NCI-H2171 treated with DMSO at 0.1 percent for 48 hours (cell line): ENCODE data around the gene LSM7.
"Not testable (repeated sequence)": the region's sequence is repeated elsewhere in the genome, so short reads cannot be mapped to it uniquely, and the experiment has no call there.

ENCODE experiments used
- DNase-seq: peaks from one replicate; lab custom pipeline; 2025; lab: John Stamatoyannopoulos, UW

The LSM7 gene

GRCh38 chr19:2300533-2300932 lies 27.9 kb downstream of the LSM7 start:
- no peak for DNase-seq

- no peak for DNase-seq
These were observed 32.2 kb downstream of the LSM7 start for GRCh38 chr19:2296141-2296540.

- peak; percentile 74 for DNase-seq
These were observed 33.6 kb downstream of the LSM7 start for GRCh38 chr19:2294687-2295335.

GRCh38 chr19:2291185-2291751 lies 37.1 kb downstream of the LSM7 start:
- no peak for DNase-seq

- peak; percentile 47 for DNase-seq
These were observed 37.8 kb downstream of the LSM7 start for GRCh38 chr19:2290441-2291184.

GRCh38 chr19:2289714-2290435 lies 38.5 kb downstream of the LSM7 start:
- DNase-seq: no peak

- no peak for DNase-seq
These were observed 39.3 kb downstream of the LSM7 start for GRCh38 chr19:2288818-2289713.

- DNase-seq: peak; percentile 56
These were observed 40.0 kb downstream of the LSM7 start for GRCh38 chr19:2288338-2288817.

GRCh38 chr19:2287585-2288337 lies 40.6 kb downstream of the LSM7 start:
- DNase-seq: no peak

GRCh38 chr19:2286402-2287140 lies 41.8 kb downstream of the LSM7 start:
- DNase-seq: no peak

GRCh38 chr19:2283835-2284507 lies 44.4 kb downstream of the LSM7 start:
- no peak for DNase-seq

GRCh38 chr19:2282862-2283237 lies 45.5 kb downstream of the LSM7 start:
- no peak for DNase-seq

GRCh38 chr19:2282062-2282861 lies 46.1 kb downstream of the LSM7 start, which contains the start of gene PEAK3:
PEAK3 (minus strand) TSS chr19:2282175; CDS start chr19:2280931, 1,244 bp downstream.
- DNase-seq: no peak

GRCh38 chr19:2281265-2282061 lies 46.9 kb downstream of the LSM7 start:
- not testable (repeated sequence) for DNase-seq

- DNase-seq: no peak
These were observed 47.6 kb downstream of the LSM7 start for GRCh38 chr19:2280633-2281264.

- no peak for DNase-seq
These were observed 49.8 kb downstream of the LSM7 start for GRCh38 chr19:2278459-2279158.

GRCh38 chr19:2277138-2277537 lies 51.2 kb downstream of the LSM7 start:
- DNase-seq: no peak
